Stimulated activated memory B cell treated with anti-CD40 and anti-IgM and Interleukin-4, amounts not matched to agents 10 μg/mL and 1 μg/mL and 100 μg/mL, for 72 hours (primary cell): ENCODE results near the gene OR2T11.
"Not testable (repeated sequence)": the region's sequence is repeated elsewhere in the genome, so short reads cannot be mapped to it uniquely, and the experiment has no call there.

Experiments used
- ATAC-seq: fragments of 150-1000 bp; cut with Tn5 transposase; 2 replicates; pipeline ENCODE4 v1.10.0; 2021
- H3K27ac Mint-ChIP-seq: one replicate; pipeline ENCODE4 v1.8.0; 2022; ENCODE audit warnings: mild to moderate bottlenecking, mixed read lengths
- H3K27me3 Mint-ChIP-seq: one replicate; pipeline ENCODE4 v1.8.0; 2022; ENCODE audit warnings: mixed read lengths
- H3K36me3 Mint-ChIP-seq: one replicate; pipeline ENCODE4 v1.8.0; 2022; ENCODE audit warnings: mixed read lengths
- H3K4me1 Mint-ChIP-seq: one replicate; pipeline ENCODE4 v1.8.0; 2022; ENCODE audit warnings: mixed read lengths
- H3K4me3 Mint-ChIP-seq: one replicate; pipeline ENCODE4 v1.8.0; 2022; ENCODE audit warnings: mild to moderate bottlenecking, moderate library complexity, mixed read lengths
- H3K9me3 Mint-ChIP-seq: one replicate; pipeline ENCODE4 v1.8.0; 2022; ENCODE audit warnings: mixed read lengths

The OR2T11 gene

GRCh38 chr1:248634991-248635390 is at the start of gene OR2T11:
OR2T11 (minus strand) TSS chr1:248635091; CDS start chr1:248627128, 7,963 bp downstream.
- H3K9me3 Mint-ChIP-seq, H3K27me3 Mint-ChIP-seq, H3K4me1 Mint-ChIP-seq, H3K4me3 Mint-ChIP-seq, H3K27ac Mint-ChIP-seq, H3K36me3 Mint-ChIP-seq, ATAC-seq: not testable (repeated sequence)

- Mint-ChIP-seq H3K9me3 (no peaks in the 10 kb centered on the region), H3K27ac (no peak overlapping the region), H3K36me3 (no peaks in the 10 kb centered on the region), H3K27me3 (no peaks in the 10 kb centered on the region), H3K4me1 (peaks cover 4% of the 10 kb centered on the region), H3K4me3 (no peak overlapping the region)
- ATAC-seq: no peak
These were observed 46.8 kb upstream of the OR2T11 start for GRCh38 chr1:248681651-248682050.

GRCh38 chr1:248670003-248670402 is 35.1 kb upstream of the OR2T11 start:
- no peaks in the 10 kb centered on the region for H3K27me3 Mint-ChIP-seq
- no peaks in the 10 kb centered on the region for H3K4me1 Mint-ChIP-seq

GRCh38 chr1:248663453-248664328 is 28.8 kb upstream of the OR2T11 start:
- not testable (repeated sequence) for H3K27me3 Mint-ChIP-seq, H3K4me3 Mint-ChIP-seq, H3K36me3 Mint-ChIP-seq, H3K9me3 Mint-ChIP-seq
- peak; percentile 93 for ATAC-seq
- peaks cover 39% of the 10 kb centered on the region for H3K4me1 Mint-ChIP-seq
- H3K27ac Mint-ChIP-seq: peak overlapping the region; percentile 72

More at GRCh38 chr1:248670003-248670402, 35.1 kb upstream of the OR2T11 start:
- Mint-ChIP-seq H3K36me3 (no peaks in the 10 kb centered on the region), H3K27ac (no peak overlapping the region), H3K4me3 (no peak overlapping the region), H3K9me3 (no peaks in the 10 kb centered on the region)
- no peak for ATAC-seq

GRCh38 chr1:248656797-248657196 is 21.9 kb upstream of the OR2T11 start:
- not testable (repeated sequence) for H3K9me3 Mint-ChIP-seq, H3K4me3 Mint-ChIP-seq, H3K27me3 Mint-ChIP-seq, H3K36me3 Mint-ChIP-seq, H3K27ac Mint-ChIP-seq
- peak; percentile 64 for ATAC-seq
- peaks cover 14% of the 10 kb centered on the region for H3K4me1 Mint-ChIP-seq

GRCh38 chr1:248655354-248655753 is 20.5 kb upstream of the OR2T11 start, which contains the start of gene OR2T27:
OR2T27 (minus strand) TSS chr1:248655528; CDS start chr1:248650884, 4,644 bp downstream.
- not testable (repeated sequence) for H3K4me3 Mint-ChIP-seq, H3K36me3 Mint-ChIP-seq, H3K9me3 Mint-ChIP-seq, H3K27me3 Mint-ChIP-seq, ATAC-seq, H3K27ac Mint-ChIP-seq
- peaks cover 12% of the 10 kb centered on the region for H3K4me1 Mint-ChIP-seq

- H3K27ac Mint-ChIP-seq, H3K27me3 Mint-ChIP-seq, H3K4me3 Mint-ChIP-seq, ATAC-seq, H3K9me3 Mint-ChIP-seq, H3K4me1 Mint-ChIP-seq, H3K36me3 Mint-ChIP-seq: not testable (repeated sequence)
These were observed 14.1 kb upstream of the OR2T11 start for GRCh38 chr1:248648770-248649536.

GRCh38 chr1:248645178-248645577 is 10.3 kb upstream of the OR2T11 start, which contains the start of gene OR2T35:
OR2T35 (minus strand) TSS chr1:248645278; CDS start chr1:248639258, 6,020 bp downstream.
- H3K9me3 Mint-ChIP-seq, H3K4me1 Mint-ChIP-seq, H3K36me3 Mint-ChIP-seq, H3K27me3 Mint-ChIP-seq, ATAC-seq, H3K4me3 Mint-ChIP-seq: not testable (repeated sequence)
- H3K27ac Mint-ChIP-seq: peak within 1 kb of the TSS; percentile 58

GRCh38 chr1:248642971-248643651 is 8.2 kb upstream of the OR2T11 start:
- not testable (repeated sequence) for H3K9me3 Mint-ChIP-seq, H3K27me3 Mint-ChIP-seq, H3K27ac Mint-ChIP-seq, H3K36me3 Mint-ChIP-seq, H3K4me1 Mint-ChIP-seq, H3K4me3 Mint-ChIP-seq
- ATAC-seq: peak; percentile 96

GRCh38 chr1:248641583-248641982 is 6.7 kb upstream of the OR2T11 start:
- not testable (repeated sequence) for H3K36me3 Mint-ChIP-seq, ATAC-seq, H3K27ac Mint-ChIP-seq, H3K4me1 Mint-ChIP-seq, H3K4me3 Mint-ChIP-seq, H3K9me3 Mint-ChIP-seq, H3K27me3 Mint-ChIP-seq

GRCh38 chr1:248640906-248641305 is 6.0 kb upstream of the OR2T11 start:
- H3K27me3 Mint-ChIP-seq, H3K27ac Mint-ChIP-seq, H3K9me3 Mint-ChIP-seq, H3K4me3 Mint-ChIP-seq, H3K4me1 Mint-ChIP-seq, H3K36me3 Mint-ChIP-seq: not testable (repeated sequence)
- peak; percentile 42 for ATAC-seq

- not testable (repeated sequence) for H3K27ac Mint-ChIP-seq, H3K4me1 Mint-ChIP-seq, H3K27me3 Mint-ChIP-seq, H3K9me3 Mint-ChIP-seq, H3K36me3 Mint-ChIP-seq, ATAC-seq, H3K4me3 Mint-ChIP-seq
These were observed 4.8 kb upstream of the OR2T11 start for GRCh38 chr1:248639652-248640051.

GRCh38 chr1:248636612-248637011 is 1.7 kb upstream of the OR2T11 start:
- ATAC-seq, H3K9me3 Mint-ChIP-seq: not testable (repeated sequence)

GRCh38 chr1:248631354-248632008 is 3.4 kb downstream of the OR2T11 start:
- no peak for ATAC-seq
- H3K27ac Mint-ChIP-seq: no peak overlapping the region
- H3K9me3 Mint-ChIP-seq: no peaks in the 10 kb centered on the region
- no peak overlapping the region for H3K4me3 Mint-ChIP-seq
- H3K27me3 Mint-ChIP-seq: no peaks in the 10 kb centered on the region
- peaks cover 6% of the 10 kb centered on the region for H3K36me3 Mint-ChIP-seq
- H3K4me1 Mint-ChIP-seq: peaks cover 7% of the 10 kb centered on the region

More at GRCh38 chr1:248636612-248637011, 1.7 kb upstream of the OR2T11 start:
- not testable (repeated sequence) for H3K4me1 Mint-ChIP-seq, H3K36me3 Mint-ChIP-seq, H3K27ac Mint-ChIP-seq, H3K27me3 Mint-ChIP-seq, H3K4me3 Mint-ChIP-seq

GRCh38 chr1:248630551-248630950 is 4.3 kb downstream of the OR2T11 start:
- ATAC-seq: no peak
- H3K27me3 Mint-ChIP-seq: no peaks in the 10 kb centered on the region
- no peak overlapping the region for H3K4me3 Mint-ChIP-seq
- H3K9me3 Mint-ChIP-seq: no peaks in the 10 kb centered on the region
- no peak overlapping the region for H3K27ac Mint-ChIP-seq
- H3K36me3 Mint-ChIP-seq: peaks cover 6% of the 10 kb centered on the region
- peaks cover 7% of the 10 kb centered on the region for H3K4me1 Mint-ChIP-seq
